ENCODE data around the gene NOL9.
"Not testable (repeated sequence)": the region's sequence is repeated elsewhere in the genome, so short reads cannot be mapped to it uniquely, and the experiment has no call there.

The NOL9 gene

DNA sequence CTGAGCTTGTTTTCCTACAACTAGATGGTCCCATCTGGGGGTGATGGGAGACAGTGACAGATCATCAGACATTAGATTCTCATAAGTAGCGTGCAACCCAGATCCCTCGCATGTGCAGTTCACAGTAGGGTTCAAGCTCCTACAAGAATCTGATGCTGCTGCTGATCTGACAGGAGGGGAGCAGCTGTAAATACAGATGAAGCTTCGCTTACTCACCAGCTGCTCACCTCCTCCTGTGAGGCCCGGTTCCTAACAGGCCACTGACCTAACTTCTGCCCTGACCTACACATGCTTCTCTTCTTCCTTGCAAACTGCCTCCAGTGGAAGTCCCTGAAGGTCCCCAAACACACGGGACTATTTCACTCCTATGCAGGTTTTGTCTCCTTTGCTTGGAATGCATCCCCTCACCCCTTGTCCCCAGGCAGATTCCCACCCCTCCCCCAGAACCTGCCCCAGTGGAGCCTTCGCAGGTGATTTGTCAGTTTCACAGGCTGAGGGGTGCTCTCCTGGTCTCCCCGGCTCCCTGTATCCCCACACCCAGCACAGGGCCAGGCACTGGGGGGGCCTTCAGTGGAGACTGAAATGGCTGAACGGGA lies 19.8 kb upstream of the NOL9 start:
- DNase-seq (ENCODE audit: low spot score) (no peak), FAIRE-seq (no peak)

DNA sequence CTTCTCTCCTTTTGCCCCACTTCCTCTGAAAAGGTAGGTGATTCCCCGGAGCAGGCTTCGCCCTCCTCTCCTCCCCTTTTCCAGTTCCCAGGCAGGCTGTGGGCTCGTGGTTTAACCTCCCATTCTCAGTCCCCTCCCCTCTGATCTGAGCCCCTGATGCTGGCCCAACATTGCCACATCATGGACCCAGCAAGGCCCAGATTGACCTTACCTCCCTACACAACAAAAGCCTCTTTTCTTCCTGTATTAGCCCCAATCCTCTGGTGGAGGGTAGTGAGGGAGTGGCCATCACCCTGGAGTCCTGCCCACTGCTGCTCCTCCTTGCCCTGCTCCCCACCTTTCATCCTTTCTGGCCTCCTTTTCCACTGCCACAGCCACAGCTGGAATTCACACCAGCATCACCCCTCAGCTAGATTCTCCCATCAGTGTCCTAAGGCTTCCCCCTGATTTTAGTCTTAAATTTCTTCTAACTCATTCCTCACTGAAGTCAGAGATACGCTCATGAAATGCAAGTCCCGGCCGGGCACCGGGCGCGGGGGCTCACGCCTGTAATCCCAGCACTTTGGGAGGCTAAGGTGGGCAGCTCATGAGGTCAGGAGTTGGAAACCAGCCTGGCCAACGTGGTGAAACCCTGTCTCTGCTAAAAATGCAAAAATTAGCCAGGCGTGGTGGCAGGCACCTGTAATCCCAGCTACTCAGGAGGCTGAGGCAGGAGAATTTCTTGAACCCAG lies 18.5 kb upstream of the NOL9 start:
- FAIRE-seq, result no peak
- DNase-seq (ENCODE audit: low spot score), result no peak

DNA sequence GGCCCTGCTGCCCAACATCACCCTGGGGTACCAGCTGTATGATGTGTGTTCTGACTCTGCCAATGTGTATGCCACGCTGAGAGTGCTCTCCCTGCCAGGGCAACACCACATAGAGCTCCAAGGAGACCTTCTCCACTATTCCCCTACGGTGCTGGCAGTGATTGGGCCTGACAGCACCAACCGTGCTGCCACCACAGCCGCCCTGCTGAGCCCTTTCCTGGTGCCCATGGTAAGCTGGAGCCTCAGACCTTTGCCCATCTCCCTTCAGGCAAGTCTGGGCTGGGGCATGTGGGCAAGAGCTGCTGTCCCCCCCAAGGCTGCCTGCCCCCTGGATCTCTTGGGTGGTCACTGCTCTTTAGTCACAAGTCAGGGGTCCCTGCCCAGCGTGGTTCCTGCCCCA lies 16.7 kb upstream of the NOL9 start:
- FAIRE-seq (no peak), DNase-seq (ENCODE audit: low spot score) (no peak)

GRCh38 chr1:6570100-6570499 lies 15.8 kb upstream of the NOL9 start:
- no peak for FAIRE-seq
- no peak for DNase-seq (ENCODE audit: low spot score)

DNA sequence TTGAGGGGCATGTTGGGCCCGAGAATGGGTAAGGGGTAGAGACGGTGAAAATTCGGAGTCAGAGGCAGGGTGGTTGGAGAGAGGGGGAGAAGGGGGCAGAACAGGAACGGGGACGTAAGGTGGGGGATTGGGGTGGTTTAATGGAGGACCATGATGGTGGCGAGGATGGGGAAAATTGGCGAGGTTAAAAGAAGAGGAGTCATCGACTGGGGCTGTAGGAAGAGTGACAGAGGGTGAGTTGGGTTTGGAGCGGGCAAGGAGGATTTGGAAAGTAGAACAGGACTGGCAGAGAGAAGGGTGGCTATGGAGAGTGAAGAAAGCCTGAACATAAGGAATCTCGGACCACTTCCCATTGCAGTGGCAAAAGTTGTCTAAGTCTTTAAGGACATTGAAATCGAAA lies 14.7 kb upstream of the NOL9 start:
- FAIRE-seq (no peak), DNase-seq (ENCODE audit: low spot score) (no peak)

DNA sequence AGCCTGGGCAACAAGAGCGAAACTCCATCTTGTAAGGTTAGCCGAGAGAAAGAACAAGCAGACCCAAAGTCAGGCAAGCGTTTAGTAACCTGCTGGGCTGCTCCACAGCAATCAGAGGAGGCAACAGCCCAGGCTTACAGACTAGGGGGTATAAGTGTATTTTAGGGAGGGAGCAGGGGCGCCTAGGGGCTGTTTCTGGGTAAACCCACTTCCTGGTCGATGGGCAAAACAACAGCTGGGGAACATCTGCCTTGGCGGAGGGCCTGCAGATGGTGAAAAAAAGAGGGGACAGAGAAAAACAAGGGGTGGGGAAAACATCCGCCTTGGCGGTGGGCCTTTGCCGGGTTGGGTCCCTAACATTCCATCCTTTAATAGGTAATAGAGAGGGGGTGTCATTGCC lies 6.0 kb upstream of the NOL9 start:
- no peak for DNase-seq (ENCODE audit: low spot score)
- FAIRE-seq, result no peak

GRCh38 chr1:6559161-6559560 lies 4.8 kb upstream of the NOL9 start:
- FAIRE-seq; DNase-seq (ENCODE audit: low spot score): not testable (repeated sequence)

- no peak for DNase-seq (ENCODE audit: low spot score)
- FAIRE-seq, result no peak
Measured at GRCh38 chr1:6557597-6557996, 3.3 kb upstream of the NOL9 start.

- FAIRE-seq, result no peak
- no peak for DNase-seq (ENCODE audit: low spot score)
Measured at GRCh38 chr1:6554907-6555778, 830 bp upstream of the NOL9 start, which contains the start of gene TAS1R1. TAS1R1 (plus strand) TSS chr1:6555307; CDS start chr1:6555374, 67 bp downstream.

- FAIRE-seq (no peak), DNase-seq (ENCODE audit: low spot score) (no peak)
Measured at GRCh38 chr1:6547301-6547700, 7.0 kb downstream of the NOL9 start.

GRCh38 chr1:6546326-6546725 lies 8.0 kb downstream of the NOL9 start:
- FAIRE-seq (no peak), DNase-seq (ENCODE audit: low spot score) (no peak)

DNA sequence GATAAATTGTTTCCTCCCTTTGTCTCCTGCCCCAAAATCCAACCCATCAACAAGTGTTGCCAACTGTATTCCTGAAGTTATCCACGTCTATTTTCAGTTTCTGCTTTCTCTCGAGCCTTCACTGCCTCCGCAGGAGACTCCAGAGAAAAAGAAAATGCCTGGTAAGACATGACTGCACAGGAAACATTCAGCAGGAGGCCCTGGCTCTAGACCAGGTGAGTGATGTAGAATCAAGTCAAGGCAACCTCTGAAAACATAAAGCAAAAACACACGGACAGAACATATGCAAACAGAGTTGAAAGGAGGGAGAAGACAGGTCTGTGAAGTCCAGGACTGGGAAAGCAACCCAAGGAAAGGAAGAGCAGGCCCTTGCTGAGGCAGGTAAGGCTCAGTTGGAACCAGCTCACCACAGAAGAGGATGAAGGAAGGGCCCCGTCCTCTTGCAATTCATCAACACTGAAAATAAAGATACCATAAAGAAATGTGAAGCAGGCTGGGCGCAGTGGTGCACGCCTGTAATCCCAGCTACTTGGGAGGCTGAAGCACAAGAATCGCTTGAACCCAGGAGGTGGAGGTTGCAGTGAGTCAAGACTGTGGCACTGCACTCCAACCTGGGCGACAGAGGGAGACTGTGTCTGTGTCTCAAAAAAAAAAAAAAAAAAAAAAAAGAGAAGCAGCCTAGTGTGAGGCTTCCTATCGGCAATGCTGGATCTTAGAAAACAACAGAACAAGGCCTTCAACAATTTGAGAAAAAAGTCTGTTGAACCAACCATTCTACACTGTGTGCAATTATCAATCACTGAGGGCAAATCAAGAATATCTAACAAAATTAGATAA lies 8.8 kb downstream of the NOL9 start:
- DNase-seq (ENCODE audit: low spot score) (no peak), FAIRE-seq (no peak)

- DNase-seq (ENCODE audit: low spot score), result no peak
- FAIRE-seq, result no peak
Measured at GRCh38 chr1:6544831-6545230, 9.5 kb downstream of the NOL9 start.

- FAIRE-seq, result no peak
Measured at GRCh38 chr1:6538956-6539355, 15.4 kb downstream of the NOL9 start.

GRCh38 chr1:6536291-6536690 lies 18.0 kb downstream of the NOL9 start:
- no peak for FAIRE-seq

More at GRCh38 chr1:6538956-6539355, 15.4 kb downstream of the NOL9 start:
- no peak for DNase-seq (ENCODE audit: low spot score)

DNA sequence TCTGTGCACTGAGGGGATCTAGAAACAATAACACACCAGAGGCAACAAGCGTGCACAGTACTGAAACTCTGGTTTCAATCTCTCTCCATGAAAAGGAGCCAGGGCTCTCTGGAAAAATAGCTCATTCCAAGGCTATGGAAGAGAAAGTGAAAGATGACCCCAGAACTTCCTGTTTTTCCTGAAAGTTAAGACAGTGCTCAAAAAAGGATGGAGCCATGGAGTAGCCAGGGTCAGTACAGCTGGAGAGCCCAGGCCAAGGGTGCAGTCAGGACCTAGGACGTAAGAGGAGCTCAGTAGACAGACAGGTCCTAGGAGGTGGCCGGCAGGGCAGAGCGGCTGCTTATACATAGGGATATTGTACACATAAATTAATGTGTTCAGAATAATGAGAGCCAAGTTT lies 19.1 kb downstream of the NOL9 start:
- DNase-seq (ENCODE audit: low spot score) (no peak), FAIRE-seq (no peak)

More at GRCh38 chr1:6536291-6536690, 18.0 kb downstream of the NOL9 start:
- DNase-seq (ENCODE audit: low spot score), result no peak

DNA sequence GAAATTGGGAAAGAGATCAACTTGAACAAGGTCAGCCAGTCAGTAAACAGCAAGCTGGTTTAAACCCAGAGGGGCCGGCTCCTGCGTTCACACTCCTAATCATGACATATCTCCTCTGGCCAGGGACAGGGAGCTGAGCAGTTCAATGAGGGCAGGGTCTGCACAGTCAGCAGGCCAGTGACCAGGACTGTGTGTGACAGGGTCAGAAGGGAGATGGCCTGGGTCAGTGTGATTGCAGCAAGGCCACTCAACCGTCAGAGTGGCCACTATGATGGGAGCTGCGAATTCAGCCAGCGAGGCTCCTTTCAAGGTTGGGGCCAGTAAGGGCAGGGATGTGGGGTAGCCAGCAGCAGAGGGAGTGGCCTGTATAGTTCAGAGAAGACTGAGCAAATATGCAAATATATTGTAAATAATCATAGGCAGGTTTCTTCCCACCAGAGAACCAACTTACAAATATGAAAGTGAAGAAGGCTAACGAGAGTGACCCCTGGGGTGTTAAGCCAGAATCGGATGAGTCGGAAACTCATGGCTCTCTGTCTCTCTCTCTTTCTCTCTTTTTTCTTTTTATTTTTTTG lies 20.0 kb downstream of the NOL9 start:
- no peak for FAIRE-seq
- DNase-seq (ENCODE audit: low spot score), result no peak

GRCh38 chr1:6531996-6532395 lies 22.3 kb downstream of the NOL9 start:
- DNase-seq (ENCODE audit: low spot score), result no peak
- no peak for FAIRE-seq

DNA sequence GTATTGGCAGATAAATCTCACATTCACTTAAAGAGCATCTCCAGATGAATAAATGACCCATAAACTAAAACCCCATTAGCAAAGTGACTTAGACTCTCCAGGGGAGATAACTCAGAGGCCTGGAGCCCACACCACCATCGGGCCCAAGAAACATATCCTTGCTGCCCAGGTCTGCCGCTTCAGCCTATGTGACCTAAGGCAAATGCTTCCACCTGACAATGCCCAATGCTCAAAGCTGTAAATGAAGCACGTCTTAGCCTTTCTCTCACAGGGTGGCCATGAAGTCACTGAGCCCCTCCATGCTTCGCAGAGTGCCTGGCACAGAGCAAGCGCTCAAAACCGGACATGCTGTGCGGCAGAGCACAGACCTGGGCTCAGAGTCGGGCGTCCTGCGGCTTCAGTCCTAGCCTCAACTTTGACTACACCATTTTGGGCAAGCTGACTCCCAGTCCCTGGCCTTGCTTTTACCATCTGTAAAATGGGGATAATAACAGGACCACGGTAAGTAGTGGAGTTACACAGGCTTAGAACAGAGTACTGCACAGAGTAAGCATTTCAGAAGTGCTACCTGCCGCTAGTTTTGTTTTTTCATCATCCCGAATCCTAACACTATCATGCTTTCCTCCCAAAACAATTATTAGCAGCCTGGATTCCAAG lies 23.7 kb downstream of the NOL9 start:
- DNase-seq (ENCODE audit: low spot score) (no peak), FAIRE-seq (no peak)

DNA sequence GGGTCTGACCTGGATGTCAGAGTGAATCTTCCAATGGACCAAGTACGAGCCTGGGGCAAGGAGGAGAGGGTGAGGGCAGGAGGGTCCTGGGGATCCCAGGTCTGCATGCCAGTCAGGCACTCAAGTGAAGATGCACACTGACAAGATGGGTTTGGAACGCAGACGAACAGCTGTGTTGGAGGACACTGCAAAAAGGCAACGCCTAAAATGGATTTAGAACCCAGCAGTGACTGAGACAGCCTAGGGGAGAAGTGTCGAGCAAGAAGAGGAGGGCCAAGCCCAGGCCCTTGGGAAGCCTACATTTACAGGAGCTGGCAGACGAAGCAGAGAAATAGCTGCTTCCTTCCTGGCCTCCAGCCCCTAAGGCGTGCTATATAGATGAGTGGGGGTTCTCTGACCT lies 25.8 kb downstream of the NOL9 start:
- FAIRE-seq (no peak), DNase-seq (ENCODE audit: low spot score) (no peak)

Data from RCC 7860 (cell line).